IPS DF 6.9 (cell line): Measurements from ENCODE around the gene CIAO2B.
"Not testable (repeated sequence)": the region's sequence is repeated elsewhere in the genome, so short reads cannot be mapped to it uniquely, and the experiment has no call there.

Source experiments
- DNase-seq: peaks from one replicate; pipeline ENCODE4 v3.0.0-alpha.2; 2013; ENCODE audit warnings: low read depth, low spot score
- H3K27ac ChIP-seq: one replicate; pipeline ENCODE4 v1.5.1; 2013; ENCODE audit warnings: low read length, control low read depth
- H3K27me3 ChIP-seq: 2 replicates; pipeline ENCODE4 v1.6.1; 2013; ENCODE audit warnings: mild to moderate bottlenecking, low read length; ENCODE audit not compliant: control insufficient read depth, insufficient read depth
- H3K36me3 ChIP-seq: 2 replicates; pipeline ENCODE4 v1.6.1; 2013; ENCODE audit warnings: low read length; ENCODE audit not compliant: control insufficient read depth, insufficient read depth
- H3K4me1 ChIP-seq: 2 replicates; pipeline ENCODE4 v1.6.1; 2013; ENCODE audit warnings: low read length; ENCODE audit not compliant: control insufficient read depth, insufficient read depth
- H3K4me3 ChIP-seq: 2 replicates; pipeline ENCODE4 v1.5.1; 2013; ENCODE audit warnings: mild to moderate bottlenecking, low read length
- H3K9me3 ChIP-seq: 2 replicates; pipeline ENCODE4 v1.6.1; 2013; ENCODE audit warnings: low read length, inconsistent platforms; ENCODE audit not compliant: control insufficient read depth, insufficient read depth
- WGBS: extraction: QIAGEN DNeasy Blood & Tissue Kit; methylation state at CpG from one replicate; pipeline ENCODE4 v1.1.7; 2013; ENCODE audit warnings: mixed read lengths, missing lambda C conversion rate; ENCODE audit not compliant: insufficient read length, insufficient coverage; 5-methylcytosine and 5-hydroxymethylcytosine counted together

The CIAO2B gene

DNA sequence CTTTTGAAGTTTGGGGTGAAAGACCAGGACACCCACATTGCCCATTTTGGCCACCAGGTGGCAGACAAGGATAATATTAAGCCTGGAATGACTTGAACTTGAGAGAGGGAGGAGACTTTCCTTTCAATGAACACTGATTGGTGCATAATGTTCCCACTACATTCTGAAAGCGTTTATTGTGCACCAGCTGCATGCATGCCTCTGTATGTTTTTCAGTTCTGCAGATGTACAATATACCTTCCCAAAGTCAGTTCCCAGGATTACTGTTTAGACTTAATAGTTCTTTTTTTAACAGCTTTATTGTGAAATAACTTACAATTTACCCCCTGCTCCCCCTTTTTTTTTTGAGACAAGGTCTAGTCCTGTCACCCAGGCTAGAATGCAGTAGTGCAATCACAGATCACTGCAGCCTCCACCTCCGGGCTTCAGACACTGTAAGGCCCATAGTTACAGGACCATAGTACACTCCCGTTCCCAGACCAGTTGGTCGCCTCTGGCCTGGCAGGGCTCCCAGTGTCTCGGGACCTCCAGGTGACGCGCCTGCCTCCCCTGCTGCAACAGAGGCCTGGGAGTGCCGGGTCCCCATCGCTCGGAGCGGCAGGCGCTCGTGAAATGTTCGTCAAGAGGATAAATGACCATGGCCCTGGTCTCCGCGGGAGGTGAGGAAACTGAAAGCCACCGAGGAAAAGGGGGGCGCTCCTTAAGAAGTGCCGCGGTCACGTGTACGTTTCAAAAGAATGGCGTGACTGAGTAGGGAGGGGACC is 13.3 kb upstream of the CIAO2B start:
- H3K4me1 ChIP-seq: 0 out of 2 replicates have a peak, but pooled peaks cover 1% of the 10 kb centered on the region
- peak; percentile 91 for DNase-seq
- peak overlapping the region; percentile 22; the same call in 1 of the 2 replicates for H3K4me3 ChIP-seq
- no peak overlapping the region for H3K27ac ChIP-seq
- no peaks in the 10 kb centered on the region for H3K36me3 ChIP-seq
- WGBS: no CpG with 5 or more reads among the region's 23 CpGs
- no peaks in the 10 kb centered on the region for H3K9me3 ChIP-seq
- H3K27me3 ChIP-seq: peaks cover 25% of the 10 kb centered on the region

DNA sequence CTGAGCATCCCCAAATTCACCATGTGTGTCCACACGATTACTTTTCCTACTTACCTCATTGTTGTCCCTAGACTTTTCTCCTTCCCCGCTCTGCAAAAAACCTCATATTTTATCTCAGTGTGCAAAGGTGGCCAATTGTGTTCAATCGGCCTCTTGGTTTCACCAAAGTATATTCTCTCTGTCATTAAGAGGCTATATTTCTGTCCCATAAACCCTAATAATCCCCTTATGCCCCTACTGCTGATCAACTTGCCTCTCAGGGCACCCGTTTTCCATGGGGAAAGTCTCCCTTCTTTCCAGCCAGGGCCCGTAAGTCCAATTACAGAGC is 12.7 kb upstream of the CIAO2B start:
- Histone ChIP-seq H3K9me3 (no peaks in the 10 kb centered on the region), H3K4me1 (0 out of 2 replicates have a peak, but pooled peaks cover 1% of the 10 kb centered on the region), H3K36me3 (0 out of 2 replicates have a peak, but pooled peaks cover 2% of the 10 kb centered on the region), H3K27me3 (peaks cover 25% of the 10 kb centered on the region), H3K4me3 (no peak overlapping the region), H3K27ac (no peak overlapping the region)
- DNase-seq: no peak
- no CpG with 5 or more reads among the region's 5 CpGs for WGBS

DNA sequence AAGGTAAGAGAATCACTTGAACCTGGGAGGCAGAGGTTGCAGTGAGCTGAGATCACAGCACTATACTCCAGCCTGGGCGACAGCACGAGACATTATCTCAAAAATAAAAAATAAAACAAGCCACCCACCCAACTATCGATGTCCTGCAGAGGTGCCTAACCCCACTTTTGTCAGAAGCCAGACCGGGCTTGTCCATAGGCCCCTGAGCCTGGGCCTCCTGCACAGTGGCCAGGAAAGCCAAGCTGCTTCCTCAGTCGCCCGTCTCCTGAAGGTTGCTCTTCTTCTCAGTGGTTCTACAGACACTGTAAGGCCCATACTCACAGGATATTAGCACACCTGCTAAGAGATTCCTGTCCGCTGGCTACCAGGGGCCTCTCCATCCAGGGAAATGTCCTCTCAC is 12.3 kb upstream of the CIAO2B start:
- Histone ChIP-seq H3K27ac (no peak overlapping the region), H3K9me3 (no peaks in the 10 kb centered on the region), H3K36me3 (0 out of 2 replicates have a peak, but pooled peaks cover 5% of the 10 kb centered on the region), H3K4me3 (no peak overlapping the region), H3K27me3 (peaks cover 25% of the 10 kb centered on the region), H3K4me1 (0 out of 2 replicates have a peak, but pooled peaks cover 1% of the 10 kb centered on the region)
- WGBS: no CpG with 5 or more reads among the region's 7 CpGs
- no peak for DNase-seq

DNA sequence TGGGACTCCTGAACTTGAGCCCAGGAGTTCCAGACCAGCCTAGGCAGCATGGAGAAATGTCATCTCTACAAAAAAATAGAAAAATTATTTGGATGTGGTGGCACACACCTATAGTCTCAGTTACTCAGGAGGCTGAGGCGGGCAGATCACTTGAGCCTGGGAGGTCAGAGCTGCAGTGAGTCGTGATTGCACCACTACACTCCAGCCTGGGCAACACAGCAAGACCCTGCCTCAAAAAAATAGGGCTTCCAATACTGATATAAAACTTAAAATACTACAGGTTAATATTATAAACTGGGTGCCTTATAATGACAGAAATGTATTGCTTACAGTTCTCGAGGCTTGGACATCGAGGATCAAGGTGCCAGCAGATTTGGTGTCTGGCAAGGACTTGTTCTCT is 11.7 kb upstream of the CIAO2B start:
- Histone ChIP-seq H3K27ac (no peak overlapping the region), H3K36me3 (peaks cover 7% of the 10 kb centered on the region), H3K4me3 (no peak overlapping the region), H3K9me3 (no peaks in the 10 kb centered on the region), H3K4me1 (0 out of 2 replicates have a peak, but pooled peaks cover 1% of the 10 kb centered on the region), H3K27me3 (peaks cover 25% of the 10 kb centered on the region)
- no CpG with 5 or more reads among the region's 4 CpGs for WGBS
- DNase-seq: no peak

GRCh38 chr16:66944971-66945370 is 10.8 kb upstream of the CIAO2B start:
- peaks cover 25% of the 10 kb centered on the region for H3K27me3 ChIP-seq
- not testable (repeated sequence) for H3K9me3 ChIP-seq, H3K27ac ChIP-seq, H3K4me1 ChIP-seq, H3K36me3 ChIP-seq, DNase-seq, H3K4me3 ChIP-seq
- WGBS: no CpG with 5 or more reads among the region's 9 CpGs

DNA sequence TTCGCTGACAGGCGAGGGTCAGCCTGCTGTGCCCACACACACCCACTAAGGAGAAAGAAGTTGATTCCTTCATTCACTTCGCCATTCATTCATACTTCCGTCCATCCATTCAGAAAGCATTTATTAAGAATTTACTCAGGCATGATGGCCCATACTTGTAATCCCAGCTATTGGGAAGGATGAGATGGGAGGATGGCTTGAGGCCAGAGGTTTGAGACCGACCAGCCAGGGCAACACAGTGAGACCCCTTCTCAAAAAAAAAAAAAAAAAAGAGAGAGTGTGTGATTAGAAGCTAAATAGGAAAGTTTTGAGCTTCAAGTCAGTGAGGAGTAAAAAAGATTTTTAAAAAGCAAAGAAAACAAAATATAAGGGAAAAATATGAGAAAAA is 9.8 kb upstream of the CIAO2B start:
- no peak overlapping the region for H3K27ac ChIP-seq
- H3K4me3 ChIP-seq: no peak overlapping the region
- H3K9me3 ChIP-seq: no peaks in the 10 kb centered on the region
- H3K4me1 ChIP-seq: 0 out of 2 replicates have a peak, but pooled peaks cover 1% of the 10 kb centered on the region
- peaks cover 10% of the 10 kb centered on the region for H3K36me3 ChIP-seq
- DNase-seq: no peak
- WGBS: no CpG with 5 or more reads among the region's 5 CpGs
- H3K27me3 ChIP-seq: peaks cover 17% of the 10 kb centered on the region

GRCh38 chr16:66943426-66944053 is 9.3 kb upstream of the CIAO2B start:
- Histone ChIP-seq H3K9me3 (no peaks in the 10 kb centered on the region), H3K4me3 (no peak overlapping the region), H3K36me3 (peaks cover 10% of the 10 kb centered on the region), H3K4me1 (0 out of 2 replicates have a peak, but pooled peaks cover 1% of the 10 kb centered on the region), H3K27me3 (peaks cover 12% of the 10 kb centered on the region), H3K27ac (no peak overlapping the region)
- WGBS: no CpG with 5 or more reads among the region's 15 CpGs
- no peak for DNase-seq

DNA sequence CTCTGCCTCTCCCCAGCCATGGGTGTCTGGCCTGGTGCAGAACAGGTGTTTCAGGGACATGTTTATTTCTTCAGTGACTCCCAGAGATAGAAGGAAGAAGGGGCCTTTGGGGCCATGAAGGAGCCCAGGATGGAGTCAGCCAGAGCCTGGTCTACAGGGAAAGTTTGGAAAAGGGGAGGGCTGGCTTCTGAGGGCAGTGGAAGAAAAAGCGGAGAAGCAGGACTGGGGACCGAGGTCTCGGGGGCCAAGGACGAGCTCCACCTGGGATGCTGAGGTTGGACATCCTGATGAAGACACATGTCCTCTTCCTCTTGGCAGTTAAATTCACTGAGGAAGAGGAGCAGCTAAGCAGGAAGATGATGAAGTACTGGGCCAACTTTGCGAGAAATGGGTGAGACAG is 8.8 kb upstream of the CIAO2B start:
- DNase-seq: no peak
- WGBS: no CpG with 5 or more reads among the region's 5 CpGs
- peaks cover 10% of the 10 kb centered on the region for H3K36me3 ChIP-seq

GRCh38 chr16:66940236-66940635 is 6.0 kb upstream of the CIAO2B start:
- no peaks in the 10 kb centered on the region for H3K4me1 ChIP-seq
- no peak for DNase-seq
- H3K4me3 ChIP-seq: no peak overlapping the region
- no peaks in the 10 kb centered on the region for H3K9me3 ChIP-seq
- H3K27me3 ChIP-seq: no peaks in the 10 kb centered on the region
- no peak overlapping the region for H3K27ac ChIP-seq
- H3K36me3 ChIP-seq: peaks cover 10% of the 10 kb centered on the region
- WGBS: no CpG with 5 or more reads among the region's 16 CpGs

More for the DNA sequence above, 8.8 kb upstream of the CIAO2B start:
- Histone ChIP-seq H3K27ac (no peak overlapping the region), H3K27me3 (peaks cover 6% of the 10 kb centered on the region; the same call in 1 of the 2 replicates), H3K4me1 (0 out of 2 replicates have a peak, but pooled peaks cover 1% of the 10 kb centered on the region), H3K4me3 (no peak overlapping the region), H3K9me3 (no peaks in the 10 kb centered on the region)

DNA sequence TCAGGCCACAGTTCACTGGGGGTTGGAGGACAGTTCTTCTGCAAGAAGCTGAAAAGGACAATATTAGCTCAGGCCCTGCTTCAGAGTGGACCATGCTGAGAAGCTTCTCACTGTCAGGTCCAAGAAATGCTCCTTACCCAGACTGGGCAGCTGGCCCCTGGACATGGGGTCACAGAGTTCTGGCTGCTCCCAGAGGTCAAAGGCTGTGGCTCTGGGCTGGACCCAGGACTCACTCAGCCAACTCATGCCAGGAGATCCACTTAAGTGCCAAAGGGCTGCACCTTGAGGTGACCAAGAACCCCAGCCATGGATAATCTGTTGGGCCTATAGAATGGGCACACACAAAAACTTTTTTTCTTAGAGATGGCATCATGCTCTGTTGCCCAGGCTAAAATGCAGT is 5.2 kb upstream of the CIAO2B start:
- Histone ChIP-seq H3K36me3 (peaks cover 10% of the 10 kb centered on the region), H3K27ac (no peak overlapping the region), H3K9me3 (no peaks in the 10 kb centered on the region), H3K4me1 (no peaks in the 10 kb centered on the region), H3K4me3 (no peak overlapping the region), H3K27me3 (no peaks in the 10 kb centered on the region)
- DNase-seq: no peak
